ENCODE measurements around the gene CD53. TPM values are rescaled to one million over a fixed set of nuclear protein-coding genes. Genes with fewer than 3 reads are reported as not detected.

Gene CD53
- total RNA-seq, 1 donor from 2014 or later: not detected

GRCh38 chr1:110915804-110916203 is 42.9 kb downstream of the CD53 start:
- no peak for DNase-seq (ENCODE audit: low read depth)
- no peak for TF ChIP-seq CTCF (conservative IDR thresholded peaks at IDR 0.05; ENCODE audit: low read depth, low read length)
- no peak overlapping the region for H3K4me3 ChIP-seq (ENCODE audit: low read depth, low read length)

- DNase-seq (ENCODE audit: low read depth): no peak
- no peak for TF ChIP-seq CTCF (conservative IDR thresholded peaks at IDR 0.05; ENCODE audit: low read depth, low read length)
- H3K4me3 ChIP-seq (ENCODE audit: low read depth, low read length): no peak overlapping the region
These were observed 43.3 kb downstream of the CD53 start for GRCh38 chr1:110916274-110916668.

- no peak for TF ChIP-seq CTCF (conservative IDR thresholded peaks at IDR 0.05; ENCODE audit: low read depth, low read length)
- no peak overlapping the region for H3K4me3 ChIP-seq (ENCODE audit: low read depth, low read length)
- DNase-seq (ENCODE audit: low read depth): no peak
These were observed 43.8 kb downstream of the CD53 start for GRCh38 chr1:110916669-110917306.

- no peak for DNase-seq (ENCODE audit: low read depth)
- H3K4me3 ChIP-seq (ENCODE audit: low read depth, low read length): no peak overlapping the region
- TF ChIP-seq CTCF (conservative IDR thresholded peaks at IDR 0.05; ENCODE audit: low read depth, low read length): no peak
These were observed 45.1 kb downstream of the CD53 start for GRCh38 chr1:110918016-110918415.

- no peak overlapping the region for H3K4me3 ChIP-seq (ENCODE audit: low read depth, low read length)
- no peak for TF ChIP-seq CTCF (conservative IDR thresholded peaks at IDR 0.05; ENCODE audit: low read depth, low read length)
- DNase-seq (ENCODE audit: low read depth): no peak
These were observed 49.0 kb downstream of the CD53 start for GRCh38 chr1:110921953-110922352.

GRCh38 chr1:110927484-110928075 is 54.6 kb downstream of the CD53 start:
- H3K4me3 ChIP-seq (ENCODE audit: low read depth, low read length): no peak overlapping the region
- no peak for TF ChIP-seq CTCF (conservative IDR thresholded peaks at IDR 0.05; ENCODE audit: low read depth, low read length)
- DNase-seq (ENCODE audit: low read depth): no peak

- no peak for DNase-seq (ENCODE audit: low read depth)
- H3K4me3 ChIP-seq (ENCODE audit: low read depth, low read length): no peak overlapping the region
- no peak for TF ChIP-seq CTCF (conservative IDR thresholded peaks at IDR 0.05; ENCODE audit: low read depth, low read length)
These were observed 55.2 kb downstream of the CD53 start for GRCh38 chr1:110928191-110928590.
